HEK293 (cell line): ENCODE results near the gene IGSF21.

Experiments used
- CTCF ChIA-PET: fragments of 350-600 bp; formaldehyde crosslinking; extraction: SDS; loops from one replicate; lab custom pipeline; 2021; ENCODE audit warnings: antibody characterized with exemption; lab: Yijun Ruan, JAX
- POLR2A ChIA-PET: fragments of 300-600 bp; formaldehyde crosslinking; extraction: SDS; loops from one replicate; lab custom pipeline; 2020; ENCODE audit warnings: antibody characterized with exemption, inconsistent platforms; lab: Yijun Ruan, JAX
- H3K27ac ChIP-seq: fragments of 200-500 bp; sonication (Bioruptor generic); 2 replicates; pipeline ENCODE4 v1.5.1; 2014; ENCODE audit warnings: low read depth, low read length, control low read depth, inconsistent platforms; ENCODE audit errors: extremely low read depth
- H3K36me3 ChIP-seq, 2 experiments: fragments of 200-500 bp in 1 of 2; sonication (Bioruptor generic) in 1 of 2; 1 replicate in 1 of 2; 2 replicates in 1 of 2; pipeline ENCODE4 v1.5.1; 2014 to 2017; ENCODE audit warnings: inconsistent platforms in 2 of 2, low read length in 2 of 2; ENCODE audit not compliant: control insufficient read depth in 2 of 2, insufficient read depth in 1 of 2
- H3K4me1 ChIP-seq: fragments of 200-500 bp; sonication (Bioruptor generic); 2 replicates; pipeline ENCODE4 v1.5.1; 2014; ENCODE audit warnings: mild to moderate bottlenecking, low read length, inconsistent platforms; ENCODE audit not compliant: control insufficient read depth, insufficient read depth
- H3K4me3 ChIP-seq: 2 replicates; pipeline ENCODE4 v1.5.1; 2011; ENCODE audit warnings: low read depth, mild to moderate bottlenecking, control low read depth, low read length, moderate library complexity
- H3K9me3 ChIP-seq: fragments of 200-500 bp; sonication (Bioruptor generic); 2 replicates; pipeline ENCODE4 v1.5.1; 2014; ENCODE audit warnings: low read depth, low read length, inconsistent platforms; ENCODE audit not compliant: control insufficient read depth, insufficient read depth
- GLIS1 ChIP-seq: fragments of 450-650 bp; formaldehyde crosslinking; IDR thresholded peaks from 2 replicates; pipeline ENCODE4 v1.5.1; 2016; ENCODE audit warnings: missing biosample characterization, missing genetic modification characterization
- HOXA7 ChIP-seq: sonication (generic); formaldehyde crosslinking; IDR thresholded peaks from 2 replicates; pipeline ENCODE4 v1.8.1; 2022; ENCODE audit warnings: missing genetic modification reagents, borderline replicate concordance
- IKZF3 ChIP-seq: fragments of 450-650 bp; IDR thresholded peaks from 2 replicates; pipeline ENCODE4 v1.5.0; 2018; ENCODE audit warnings: missing biosample characterization, mild to moderate bottlenecking, missing genetic modification characterization, moderate library complexity
- SCRT1 ChIP-seq: fragments of 450-650 bp; formaldehyde crosslinking; IDR thresholded peaks from 2 replicates; pipeline ENCODE4 v1.5.1; 2016; ENCODE audit warnings: missing biosample characterization, missing genetic modification characterization, borderline replicate concordance
- SCRT2 ChIP-seq: fragments of 450-650 bp; formaldehyde crosslinking; IDR thresholded peaks from 2 replicates; pipeline ENCODE4 v1.5.1; 2016; ENCODE audit warnings: missing biosample characterization, missing genetic modification characterization
- SP3 ChIP-seq: fragments of 450-650 bp; formaldehyde crosslinking; IDR thresholded peaks from 2 replicates; pipeline ENCODE4 v1.5.1; 2016; ENCODE audit warnings: missing biosample characterization, missing genetic modification characterization
- SP7 ChIP-seq: fragments of 450-650 bp; formaldehyde crosslinking; IDR thresholded peaks from 2 replicates; pipeline ENCODE4 v1.5.1; 2016; ENCODE audit warnings: missing biosample characterization, missing genetic modification characterization
- TSHZ1 ChIP-seq: fragments of 450-650 bp; formaldehyde crosslinking; IDR thresholded peaks from 2 replicates; pipeline ENCODE4 v1.5.1; 2016; ENCODE audit warnings: missing biosample characterization, missing genetic modification characterization, borderline replicate concordance
- WT1 ChIP-seq: fragments of 450-650 bp; formaldehyde crosslinking; IDR thresholded peaks from 2 replicates; pipeline ENCODE4 v1.5.1; 2016; ENCODE audit warnings: missing biosample characterization, missing genetic modification characterization
- ZFP37 ChIP-seq: fragments of 450-650 bp; formaldehyde crosslinking; IDR thresholded peaks from 2 replicates; pipeline ENCODE4 v1.5.1; 2016; ENCODE audit warnings: missing biosample characterization, missing genetic modification characterization
- ZNF132 ChIP-seq: fragments of 450-650 bp; formaldehyde crosslinking; IDR thresholded peaks from 2 replicates; pipeline ENCODE4 v1.5.1; 2017; ENCODE audit warnings: missing biosample characterization, missing genetic modification characterization, borderline replicate concordance
- ZNF138 ChIP-seq: fragments of 450-650 bp; formaldehyde crosslinking; IDR thresholded peaks from 2 replicates; pipeline ENCODE4 v1.5.1; 2016; ENCODE audit warnings: missing biosample characterization, missing genetic modification characterization, borderline replicate concordance
- ZNF274 ChIP-seq, 2 experiments: fragments of 200-500 bp in 1 of 2; fragments of 450-650 bp in 1 of 2; sonication (Bioruptor generic) in 1 of 2; formaldehyde crosslinking in 1 of 2; IDR thresholded peaks; 2 replicates each; pipeline versions ENCODE4 v1.5.1 to v1.6.1; 2014 to 2016; ENCODE audit warnings: borderline replicate concordance in 1 of 2, inconsistent platforms in 1 of 2, low read length in 1 of 2, missing biosample characterization in 1 of 2, missing genetic modification characterization in 1 of 2
- ZNF341 ChIP-seq: fragments of 450-650 bp; formaldehyde crosslinking; IDR thresholded peaks from 2 replicates; pipeline ENCODE4; 2016; ENCODE audit warnings: low read depth, missing biosample characterization, missing genetic modification characterization
- ZNF354C ChIP-seq: fragments of 450-650 bp; formaldehyde crosslinking; IDR thresholded peaks from 2 replicates; pipeline ENCODE4 v1.5.1; 2016; ENCODE audit warnings: missing biosample characterization, missing genetic modification characterization, low read depth, borderline replicate concordance
- ZNF423 ChIP-seq: fragments of 450-650 bp; formaldehyde crosslinking; IDR thresholded peaks from 2 replicates; pipeline ENCODE4 v1.5.1; 2016; ENCODE audit warnings: missing biosample characterization, missing genetic modification characterization
- ZNF473 ChIP-seq: fragments of 450-650 bp; formaldehyde crosslinking; IDR thresholded peaks from 2 replicates; pipeline ENCODE4 v1.5.1; 2017; ENCODE audit warnings: missing biosample characterization, missing genetic modification characterization
- ZNF529 ChIP-seq: fragments of 450-650 bp; formaldehyde crosslinking; IDR thresholded peaks from 2 replicates; pipeline ENCODE4 v1.5.1; 2017; ENCODE audit warnings: missing genetic modification characterization, missing biosample characterization; ENCODE audit not compliant: insufficient replicate concordance
- ZNF560 ChIP-seq: fragments of 450-650 bp; formaldehyde crosslinking; IDR thresholded peaks from 2 replicates; pipeline ENCODE4 v1.5.1; 2017; ENCODE audit warnings: missing biosample characterization, missing genetic modification characterization, borderline replicate concordance
- ZNF621 ChIP-seq: fragments of 450-650 bp; formaldehyde crosslinking; IDR thresholded peaks from 2 replicates; pipeline ENCODE4 v1.5.1; 2017; ENCODE audit warnings: missing biosample characterization, missing genetic modification characterization
- ZNF629 ChIP-seq: fragments of 450-650 bp; formaldehyde crosslinking; IDR thresholded peaks from 2 replicates; pipeline ENCODE4 v1.5.1; 2017; ENCODE audit warnings: missing biosample characterization, missing genetic modification characterization
- ZNF701 ChIP-seq: fragments of 450-650 bp; formaldehyde crosslinking; IDR thresholded peaks from 2 replicates; pipeline ENCODE4 v1.5.1; 2016; ENCODE audit warnings: missing biosample characterization, missing genetic modification characterization
- ZNF785 ChIP-seq: fragments of 450-650 bp; formaldehyde crosslinking; IDR thresholded peaks from 2 replicates; pipeline ENCODE4 v1.5.1; 2016; ENCODE audit warnings: missing biosample characterization, missing genetic modification characterization
- ZNF843 ChIP-seq: fragments of 450-650 bp; formaldehyde crosslinking; IDR thresholded peaks from 2 replicates; pipeline ENCODE4 v1.5.1; 2016; ENCODE audit warnings: missing biosample characterization, missing genetic modification characterization
- TF ChIP-seq, protein P1 (sequence below): fragments of 450-650 bp; formaldehyde crosslinking; IDR thresholded peaks from 2 replicates; pipeline ENCODE4 v1.5.1; 2016; ENCODE audit warnings: missing biosample characterization, missing genetic modification characterization
- TF ChIP-seq, protein P2 (sequence below): fragments of 450-650 bp; formaldehyde crosslinking; IDR thresholded peaks from 2 replicates; pipeline ENCODE4 v1.5.1; 2016; ENCODE audit warnings: missing biosample characterization, missing genetic modification characterization

Gene IGSF21

DNA sequence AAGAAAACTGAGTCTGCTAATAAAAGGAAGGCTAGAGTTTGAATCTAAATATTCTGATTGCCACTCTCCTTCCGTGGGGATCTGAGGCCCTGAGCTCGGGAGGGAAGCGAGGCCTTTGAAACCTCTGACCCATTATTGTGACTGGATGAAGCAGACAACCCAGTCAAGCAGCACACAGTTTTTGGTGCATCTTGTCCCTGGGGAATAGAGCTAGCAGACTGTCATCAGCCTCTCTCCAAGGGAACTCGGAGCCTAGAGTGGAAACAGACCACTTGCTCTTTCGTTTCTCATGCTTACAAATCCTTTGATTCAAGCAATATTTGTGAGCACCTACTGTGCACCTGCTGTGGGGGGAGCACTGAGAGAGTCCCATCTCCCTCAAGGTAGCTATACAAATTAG is 240.0 kb downstream of the IGSF21 start:
- TF ChIP-seq SP3 (tag by site-specific recombination) (no peak), ZNF701 (no peak), ZNF138 (tag by site-specific recombination) (no peak), ZNF423 (tag by site-specific recombination) (no peak), ZNF132 (no peak), ZNF560 (tag by site-specific recombination) (no peak), ZNF629 (tag by site-specific recombination) (no peak), ZNF354C (tag by site-specific recombination) (no peak), ZNF529 (tag by site-specific recombination) (no peak), HOXA7 (no peak), ZFP37 (tag by site-specific recombination) (no peak), TSHZ1 (no peak), ZNF274 (IDR thresholded peaks at IDR 0.05; ENCODE audit: low read length) (no peak), ZNF274 (tag by site-specific recombination; IDR thresholded peaks at IDR 0.05; ENCODE audit: borderline replicate concordance) (no peak), ZNF785 (tag by site-specific recombination) (no peak), ZNF473 (tag by site-specific recombination) (no peak)
- TF ChIP-seq, protein P1, sequence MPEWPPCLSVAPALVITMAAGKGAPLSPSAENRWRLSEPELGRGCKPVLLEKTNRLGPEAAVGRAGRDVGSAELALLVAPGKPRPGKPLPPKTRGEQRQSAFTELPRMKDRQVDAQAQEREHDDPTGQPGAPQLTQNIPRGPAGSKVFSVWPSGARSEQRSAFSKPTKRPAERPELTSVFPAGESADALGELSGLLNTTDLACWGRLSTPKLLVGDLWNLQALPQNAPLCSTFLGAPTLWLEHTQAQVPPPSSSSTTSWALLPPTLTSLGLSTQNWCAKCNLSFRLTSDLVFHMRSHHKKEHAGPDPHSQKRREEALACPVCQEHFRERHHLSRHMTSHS (tag by site-specific recombination) = no peak
- TF ChIP-seq, all 188 proteins: peak for 0
- Histone ChIP-seq H3K4me3 (no peak overlapping the region), H3K36me3 (no peaks in the 10 kb centered on the region), H3K27ac (no peak overlapping the region), H3K4me1 (peaks cover 3% of the 10 kb centered on the region), H3K9me3 (no peaks in the 10 kb centered on the region)
- ChIA-PET POLR2A (no interaction called here), CTCF (interaction anchor here (0.6 to 2.0 kb wide), 2 partner anchors 48 to 113 kb away, joined by 3 to 6 read pairs; no protein-coding TSS in a partner anchor)

GRCh38 chr1:18348354-18348753 is 240.8 kb downstream of the IGSF21 start:
- H3K9me3 ChIP-seq = no peaks in the 10 kb centered on the region
- H3K27ac ChIP-seq = no peak overlapping the region
- 0 out of 2 replicates have a peak, but pooled peaks have one; percentile 41 for TF ChIP-seq ZNF341 (tag by site-specific recombination)
- TF ChIP-seq IKZF3 (tag by site-specific recombination) = no peak
- TF ChIP-seq GLIS1 = peak; percentile 64; the same call in 1 of the 2 replicates
- peak; percentile 76 for TF ChIP-seq SCRT2 (tag by site-specific recombination)
- no peak for TF ChIP-seq ZNF843 (tag by site-specific recombination)
- 0 out of 2 replicates have a peak, but pooled peaks have one; percentile 40 for TF ChIP-seq SP7 (tag by site-specific recombination)
- TF ChIP-seq, protein P2, sequence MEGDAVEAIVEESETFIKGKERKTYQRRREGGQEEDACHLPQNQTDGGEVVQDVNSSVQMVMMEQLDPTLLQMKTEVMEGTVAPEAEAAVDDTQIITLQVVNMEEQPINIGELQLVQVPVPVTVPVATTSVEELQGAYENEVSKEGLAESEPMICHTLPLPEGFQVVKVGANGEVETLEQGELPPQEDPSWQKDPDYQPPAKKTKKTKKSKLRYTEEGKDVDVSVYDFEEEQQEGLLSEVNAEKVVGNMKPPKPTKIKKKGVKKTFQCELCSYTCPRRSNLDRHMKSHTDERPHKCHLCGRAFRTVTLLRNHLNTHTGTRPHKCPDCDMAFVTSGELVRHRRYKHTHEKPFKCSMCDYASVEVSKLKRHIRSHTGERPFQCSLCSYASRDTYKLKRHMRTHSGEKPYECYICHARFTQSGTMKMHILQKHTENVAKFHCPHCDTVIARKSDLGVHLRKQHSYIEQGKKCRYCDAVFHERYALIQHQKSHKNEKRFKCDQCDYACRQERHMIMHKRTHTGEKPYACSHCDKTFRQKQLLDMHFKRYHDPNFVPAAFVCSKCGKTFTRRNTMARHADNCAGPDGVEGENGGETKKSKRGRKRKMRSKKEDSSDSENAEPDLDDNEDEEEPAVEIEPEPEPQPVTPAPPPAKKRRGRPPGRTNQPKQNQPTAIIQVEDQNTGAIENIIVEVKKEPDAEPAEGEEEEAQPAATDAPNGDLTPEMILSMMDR = no peak
- TF ChIP-seq ZNF621 (tag by site-specific recombination) = no peak
- TF ChIP-seq WT1 (tag by site-specific recombination) = 0 out of 2 replicates have a peak, but pooled peaks have one; percentile 23
- TF ChIP-seq SCRT1 (tag by site-specific recombination) = peak; percentile 90
- ChIA-PET CTCF (interaction anchor here (1.0 to 2.0 kb wide), 3 partner anchors 24 to 227 kb away, joined by 4 to 7 read pairs (median 6); no protein-coding TSS in a partner anchor), POLR2A (no interaction called here)
- H3K36me3 ChIP-seq = no peaks in the 10 kb centered on the region
- H3K4me3 ChIP-seq = no peak overlapping the region
- peaks cover 3% of the 10 kb centered on the region for H3K4me1 ChIP-seq
